ENCODE data around the gene RNF220.
"Not testable (repeated sequence)": the region's sequence is repeated elsewhere in the genome, so short reads cannot be mapped to it uniquely, and the experiment has no call there.

The RNF220 gene

DNA sequence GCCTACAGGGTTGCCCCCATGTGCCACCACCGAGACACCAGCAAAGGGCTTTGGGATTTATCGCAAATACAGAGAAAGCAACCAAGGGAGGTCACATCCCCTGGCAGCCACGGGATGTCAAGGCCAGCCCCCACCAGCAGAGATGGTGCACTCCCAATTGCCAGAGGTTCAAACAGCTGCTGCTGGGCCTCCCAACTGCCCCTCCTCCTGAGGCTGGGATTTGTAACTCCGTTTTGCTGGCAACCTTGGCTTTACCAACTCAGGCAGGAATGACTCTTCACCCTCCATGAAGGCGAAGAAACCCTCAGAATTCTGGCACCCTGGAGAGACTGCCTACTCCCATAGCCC, 257.6 kb downstream of the RNF220 start:
- no peaks in the 10 kb centered on the region for H3K27me3 ChIP-seq (ENCODE audit: insufficient read depth, low read length, poor library complexity, severe bottlenecking)
- no peaks in the 10 kb centered on the region for H3K9me2 ChIP-seq (replicated peaks; ENCODE audit: low read depth, low read length)
- H3F3A ChIP-seq (ENCODE audit: low read depth): no peaks in the 10 kb centered on the region; the same call in 1 of the 2 replicates
- no peak overlapping the region for H3K4me3 ChIP-seq (ENCODE audit: low read length, poor library complexity, severe bottlenecking)
- H3K9me3 ChIP-seq (ENCODE audit: insufficient read depth, low read depth, low read length): no peaks in the 10 kb centered on the region
- no peak for TF ChIP-seq EZH2phosphoT487 (IDR thresholded peaks at IDR 0.05; ENCODE audit: borderline replicate concordance)
- TF ChIP-seq, protein P1, sequence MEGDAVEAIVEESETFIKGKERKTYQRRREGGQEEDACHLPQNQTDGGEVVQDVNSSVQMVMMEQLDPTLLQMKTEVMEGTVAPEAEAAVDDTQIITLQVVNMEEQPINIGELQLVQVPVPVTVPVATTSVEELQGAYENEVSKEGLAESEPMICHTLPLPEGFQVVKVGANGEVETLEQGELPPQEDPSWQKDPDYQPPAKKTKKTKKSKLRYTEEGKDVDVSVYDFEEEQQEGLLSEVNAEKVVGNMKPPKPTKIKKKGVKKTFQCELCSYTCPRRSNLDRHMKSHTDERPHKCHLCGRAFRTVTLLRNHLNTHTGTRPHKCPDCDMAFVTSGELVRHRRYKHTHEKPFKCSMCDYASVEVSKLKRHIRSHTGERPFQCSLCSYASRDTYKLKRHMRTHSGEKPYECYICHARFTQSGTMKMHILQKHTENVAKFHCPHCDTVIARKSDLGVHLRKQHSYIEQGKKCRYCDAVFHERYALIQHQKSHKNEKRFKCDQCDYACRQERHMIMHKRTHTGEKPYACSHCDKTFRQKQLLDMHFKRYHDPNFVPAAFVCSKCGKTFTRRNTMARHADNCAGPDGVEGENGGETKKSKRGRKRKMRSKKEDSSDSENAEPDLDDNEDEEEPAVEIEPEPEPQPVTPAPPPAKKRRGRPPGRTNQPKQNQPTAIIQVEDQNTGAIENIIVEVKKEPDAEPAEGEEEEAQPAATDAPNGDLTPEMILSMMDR (conservative IDR thresholded peaks at IDR 0.05; ENCODE audit: low read length): no peak
- no peaks in the 10 kb centered on the region for H4K20me1 ChIP-seq (ENCODE audit: insufficient read depth, low read length, poor library complexity, severe bottlenecking)
- H3K79me2 ChIP-seq (ENCODE audit: insufficient read depth, low read length): no peaks in the 10 kb centered on the region
- no peak overlapping the region for H2AFZ ChIP-seq (ENCODE audit: low read length)
- H3K9ac ChIP-seq (ENCODE audit: low read depth, low read length, poor library complexity, severe bottlenecking): no peak overlapping the region
- peaks cover 4% of the 10 kb centered on the region for H3K4me1 ChIP-seq (ENCODE audit: insufficient read depth, low read length, poor library complexity, severe bottlenecking)
- H3K36me3 ChIP-seq (ENCODE audit: insufficient read depth, low read length): no peaks in the 10 kb centered on the region
- H3K4me2 ChIP-seq (ENCODE audit: low read depth, low read length, poor library complexity, severe bottlenecking): no peak overlapping the region

DNA sequence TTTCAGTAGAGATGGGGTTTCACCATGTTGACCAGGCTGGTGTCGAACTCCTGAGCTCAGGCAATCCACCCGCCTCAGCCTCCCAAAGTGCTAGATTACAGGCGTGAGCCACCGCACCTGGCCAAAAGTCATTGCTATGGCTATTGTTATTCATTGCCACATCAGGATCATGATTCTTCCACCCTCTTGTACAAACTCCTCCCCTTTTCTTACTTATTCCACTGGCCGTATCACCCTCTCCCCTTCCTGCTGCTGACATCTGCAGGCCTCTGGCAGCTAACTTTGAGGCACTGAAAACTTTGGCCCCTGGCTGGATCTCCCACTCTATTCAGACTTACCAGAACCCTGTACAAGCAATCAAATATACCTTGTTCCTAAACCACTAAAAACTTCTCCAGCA, 258.4 kb downstream of the RNF220 start:
- Histone ChIP-seq H3K9me3 (ENCODE audit: insufficient read depth, low read depth, low read length) (no peaks in the 10 kb centered on the region), H3K79me2 (ENCODE audit: insufficient read depth, low read length) (no peaks in the 10 kb centered on the region), H3K9me2 (replicated peaks; ENCODE audit: low read depth, low read length) (no peaks in the 10 kb centered on the region), H3K4me3 (ENCODE audit: low read length, poor library complexity, severe bottlenecking) (no peak overlapping the region), H3K27me3 (ENCODE audit: insufficient read depth, low read length, poor library complexity, severe bottlenecking) (no peaks in the 10 kb centered on the region), H3F3A (ENCODE audit: low read depth) (no peaks in the 10 kb centered on the region; the same call in 1 of the 2 replicates), H3K4me1 (ENCODE audit: insufficient read depth, low read length, poor library complexity, severe bottlenecking) (peaks cover 4% of the 10 kb centered on the region), H3K4me2 (ENCODE audit: low read depth, low read length, poor library complexity, severe bottlenecking) (no peak overlapping the region), H2AFZ (ENCODE audit: low read length) (no peak overlapping the region), H4K20me1 (ENCODE audit: insufficient read depth, low read length, poor library complexity, severe bottlenecking) (no peaks in the 10 kb centered on the region), H3K36me3 (ENCODE audit: insufficient read depth, low read length) (no peaks in the 10 kb centered on the region), H3K9ac (ENCODE audit: low read depth, low read length, poor library complexity, severe bottlenecking) (no peak overlapping the region)
- TF ChIP-seq, protein P1 (conservative IDR thresholded peaks at IDR 0.05; ENCODE audit: low read length): no peak
- no peak for TF ChIP-seq EZH2phosphoT487 (IDR thresholded peaks at IDR 0.05; ENCODE audit: borderline replicate concordance)

DNA sequence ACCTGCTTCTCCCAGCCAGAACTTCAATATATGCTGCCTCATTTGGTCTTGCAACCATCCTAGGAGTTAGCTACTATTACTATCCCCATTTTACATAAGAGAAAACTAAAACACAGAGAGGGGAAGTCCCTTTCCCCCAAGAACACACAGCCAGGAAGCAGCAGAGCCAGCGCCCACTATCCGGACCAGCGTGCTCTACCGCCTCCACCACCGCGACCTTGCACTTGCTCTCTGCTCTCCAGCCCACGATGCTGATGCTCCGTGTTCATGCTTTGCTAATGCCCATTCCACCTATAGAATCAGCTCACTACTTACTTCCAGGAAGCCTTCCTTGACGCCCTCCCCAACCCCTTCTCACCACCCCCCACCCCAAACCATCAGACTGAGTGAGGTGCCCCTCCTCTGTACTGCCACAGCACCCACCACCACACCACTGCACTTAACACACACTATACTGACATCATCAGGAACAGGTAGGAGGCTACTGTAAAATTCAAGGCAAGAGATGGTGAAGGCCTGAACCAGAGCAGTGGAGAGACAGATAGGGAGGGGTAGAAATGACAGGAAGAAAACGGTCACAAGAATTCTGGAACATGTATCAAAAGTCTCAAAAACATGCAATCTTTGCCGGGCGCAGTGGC, 259.8 kb downstream of the RNF220 start:
- no peaks in the 10 kb centered on the region for H4K20me1 ChIP-seq (ENCODE audit: insufficient read depth, low read length, poor library complexity, severe bottlenecking)
- no peaks in the 10 kb centered on the region for H3K36me3 ChIP-seq (ENCODE audit: insufficient read depth, low read length)
- no peaks in the 10 kb centered on the region for H3K9me2 ChIP-seq (replicated peaks; ENCODE audit: low read depth, low read length)
- no peaks in the 10 kb centered on the region for H3K9me3 ChIP-seq (ENCODE audit: insufficient read depth, low read depth, low read length)
- no peaks in the 10 kb centered on the region for H3K79me2 ChIP-seq (ENCODE audit: insufficient read depth, low read length)
- no peak overlapping the region for H3K4me3 ChIP-seq (ENCODE audit: low read length, poor library complexity, severe bottlenecking)
- H3K27me3 ChIP-seq (ENCODE audit: insufficient read depth, low read length, poor library complexity, severe bottlenecking): no peaks in the 10 kb centered on the region
- H3K4me2 ChIP-seq (ENCODE audit: low read depth, low read length, poor library complexity, severe bottlenecking): no peak overlapping the region
- peaks cover 4% of the 10 kb centered on the region for H3K4me1 ChIP-seq (ENCODE audit: insufficient read depth, low read length, poor library complexity, severe bottlenecking)
- H2AFZ ChIP-seq (ENCODE audit: low read length): no peak overlapping the region
- no peak overlapping the region for H3K9ac ChIP-seq (ENCODE audit: low read depth, low read length, poor library complexity, severe bottlenecking)
- no peaks in the 10 kb centered on the region; the same call in 1 of the 2 replicates for H3F3A ChIP-seq (ENCODE audit: low read depth)
- TF ChIP-seq, protein P1 (conservative IDR thresholded peaks at IDR 0.05; ENCODE audit: low read length): no peak
- no peak for TF ChIP-seq EZH2phosphoT487 (IDR thresholded peaks at IDR 0.05; ENCODE audit: borderline replicate concordance)

DNA sequence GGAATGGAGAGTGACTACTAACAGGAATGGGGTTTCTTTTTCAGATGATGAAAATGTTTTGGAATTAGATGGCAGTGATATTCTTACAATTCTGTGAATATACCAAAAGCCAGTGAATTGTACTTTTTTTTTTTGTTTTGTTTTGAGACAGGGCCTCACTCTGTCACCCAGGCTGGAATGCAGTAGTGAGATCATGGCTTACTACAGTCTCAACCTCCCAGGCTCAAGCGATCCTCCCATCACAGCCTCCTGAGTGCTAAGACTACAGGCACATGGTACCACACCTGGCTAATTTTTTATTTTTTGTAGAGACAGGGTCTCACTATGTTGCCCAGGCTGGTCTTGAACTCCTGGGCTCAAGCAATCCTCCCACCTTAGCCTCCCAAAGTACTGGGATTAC, 261.7 kb downstream of the RNF220 start:
- H3F3A ChIP-seq (ENCODE audit: low read depth); H3K4me3 ChIP-seq (ENCODE audit: low read length, poor library complexity, severe bottlenecking); H3K36me3 ChIP-seq (ENCODE audit: insufficient read depth, low read length); H4K20me1 ChIP-seq (ENCODE audit: insufficient read depth, low read length, poor library complexity, severe bottlenecking); H3K9me3 ChIP-seq (ENCODE audit: insufficient read depth, low read depth, low read length); H2AFZ ChIP-seq (ENCODE audit: low read length); H3K9me2 ChIP-seq (replicated peaks; ENCODE audit: low read depth, low read length); H3K4me2 ChIP-seq (ENCODE audit: low read depth, low read length, poor library complexity, severe bottlenecking); H3K4me1 ChIP-seq (ENCODE audit: insufficient read depth, low read length, poor library complexity, severe bottlenecking); H3K27me3 ChIP-seq (ENCODE audit: insufficient read depth, low read length, poor library complexity, severe bottlenecking); H3K79me2 ChIP-seq (ENCODE audit: insufficient read depth, low read length); H3K9ac ChIP-seq (ENCODE audit: low read depth, low read length, poor library complexity, severe bottlenecking): not testable (repeated sequence)
